Naive B cell (primary cell): ENCODE results near the gene LRRC57. TPM values are rescaled to one million over a fixed set of nuclear protein-coding genes. Genes with fewer than 3 reads are reported as not detected.

ENCODE experiments used
- ATAC-seq, 2 donors: fragments of 150-1000 bp; cut with Tn5 transposase; 2 replicates each; pipeline ENCODE4 v1.10.0; 2021; ENCODE audit warnings: low read depth in 2 of 2, mild to moderate bottlenecking in 2 of 2, moderate library complexity in 2 of 2
- DNase-seq: peaks from one replicate; pipeline ENCODE4 v3.0.0; 2022
- H3K27ac Mint-ChIP-seq, 6 donors: one replicate each; pipeline ENCODE4 v1.8.0; 2020 to 2022; ENCODE audit warnings: mild to moderate bottlenecking in 6 of 6, mixed read lengths in 6 of 6, moderate library complexity in 5 of 6, inconsistent platforms in 2 of 6
- H3K27me3 Mint-ChIP-seq, 3 donors: one replicate each; pipeline ENCODE4 v1.8.0; 2021 to 2022; ENCODE audit warnings: mixed read lengths in 3 of 3, mild to moderate bottlenecking in 1 of 3
- H3K36me3 Mint-ChIP-seq, 2 donors: one replicate each; pipeline ENCODE4 v1.8.0; 2020 to 2022; ENCODE audit warnings: mixed read lengths in 2 of 2, inconsistent platforms in 1 of 2, mild to moderate bottlenecking in 1 of 2
- H3K4me1 Mint-ChIP-seq, 3 donors: one replicate each; pipeline ENCODE4 v1.8.0; 2020 to 2022; ENCODE audit warnings: mixed read lengths in 3 of 3, inconsistent platforms in 1 of 3, mild to moderate bottlenecking in 1 of 3, moderate library complexity in 1 of 3
- H3K4me3 Mint-ChIP-seq, 8 donors: one replicate each; pipeline ENCODE4 v1.8.0; 2020 to 2022; ENCODE audit warnings: mild to moderate bottlenecking in 8 of 8, mixed read lengths in 8 of 8, moderate library complexity in 8 of 8, inconsistent platforms in 2 of 8
- H3K9me3 Mint-ChIP-seq, 7 donors: one replicate each; pipeline ENCODE4 v1.8.0; 2020 to 2022; ENCODE audit warnings: mixed read lengths in 7 of 7, mild to moderate bottlenecking in 5 of 7, inconsistent platforms in 2 of 7, moderate library complexity in 1 of 7
- polyA plus RNA-seq, 6 donors: library from polyadenylated mRNA; unstranded; fragments of 300-500 nt; fragmentation: Illumina TruSeq; gene quantifications; one replicate each; pipeline ENCODE4 v1.2.3, GENCODE V29; 2021; ENCODE audit warnings: low read depth in 6 of 6

Gene LRRC57
- polyA plus RNA-seq, 6 donors from 2014 or later, result 0.06 to 8.1 (median 7.0) TPM

DNA sequence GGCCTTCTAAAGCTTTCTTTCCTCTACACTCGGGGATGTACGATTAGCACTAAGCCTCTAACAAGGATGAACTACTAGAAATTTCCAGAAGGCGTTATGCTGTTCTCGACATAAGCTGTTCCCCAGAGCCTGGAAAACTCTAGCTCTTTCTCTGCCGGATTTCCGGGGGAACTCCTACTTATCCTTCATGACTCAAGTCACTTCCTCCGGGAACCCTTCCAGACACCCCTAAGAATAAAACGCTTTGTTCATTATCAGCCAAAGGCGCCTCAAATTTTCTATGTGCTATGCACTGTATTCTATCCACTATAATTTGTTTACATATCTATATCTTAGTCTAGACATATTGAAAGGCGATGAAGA, 53.6 kb downstream of the LRRC57 start:
- peak overlapping the region; percentile 93 to 100 (median 98) for H3K4me3 Mint-ChIP-seq

DNA sequence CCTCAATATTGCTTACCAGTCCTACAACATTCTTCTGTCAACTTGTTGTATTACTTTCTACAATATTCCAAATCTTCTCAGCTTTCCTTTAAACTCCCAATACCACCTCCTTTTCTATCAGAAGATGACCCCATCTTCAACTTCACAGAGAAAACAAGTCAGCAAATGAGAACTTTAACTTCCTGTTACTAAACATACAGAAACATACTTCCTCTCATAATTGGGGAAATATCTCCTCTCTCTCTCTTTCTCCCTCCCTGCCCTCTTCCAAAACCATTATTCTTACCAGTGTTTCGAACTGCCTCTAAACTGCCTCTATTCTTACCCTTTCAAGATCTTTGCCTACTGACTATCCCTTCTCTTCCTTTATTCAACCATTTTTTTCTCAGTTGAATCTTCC, 54.9 kb downstream of the LRRC57 start:
- DNase-seq, result peak; percentile 11
- Mint-ChIP-seq H3K4me3 (peak overlapping the region; percentile 93 to 100 (median 98)), H3K9me3 (no peaks in the 10 kb centered on the region), H3K27me3 (no peaks in the 10 kb centered on the region), H3K27ac (peak overlapping the region; percentile 34 to 96 (median 93)), H3K4me1 (peaks cover 53 to 90% (median 76%) of the 10 kb centered on the region in 3 donors), H3K36me3 (peaks cover 0 to 8% of the 10 kb centered on the region in 2 donors)
- no peak for ATAC-seq

More for the DNA sequence above, 53.6 kb downstream of the LRRC57 start:
- Mint-ChIP-seq H3K36me3 (peaks cover 0 to 8% of the 10 kb centered on the region in 2 donors), H3K9me3 (no peaks in the 10 kb centered on the region), H3K27ac (peak overlapping the region; percentile 78 to 98 (median 96)), H3K4me1 (peaks cover 53 to 90% (median 85%) of the 10 kb centered on the region in 3 donors), H3K27me3 (no peaks in the 10 kb centered on the region)
- DNase-seq (no peak), ATAC-seq (no peak)

DNA sequence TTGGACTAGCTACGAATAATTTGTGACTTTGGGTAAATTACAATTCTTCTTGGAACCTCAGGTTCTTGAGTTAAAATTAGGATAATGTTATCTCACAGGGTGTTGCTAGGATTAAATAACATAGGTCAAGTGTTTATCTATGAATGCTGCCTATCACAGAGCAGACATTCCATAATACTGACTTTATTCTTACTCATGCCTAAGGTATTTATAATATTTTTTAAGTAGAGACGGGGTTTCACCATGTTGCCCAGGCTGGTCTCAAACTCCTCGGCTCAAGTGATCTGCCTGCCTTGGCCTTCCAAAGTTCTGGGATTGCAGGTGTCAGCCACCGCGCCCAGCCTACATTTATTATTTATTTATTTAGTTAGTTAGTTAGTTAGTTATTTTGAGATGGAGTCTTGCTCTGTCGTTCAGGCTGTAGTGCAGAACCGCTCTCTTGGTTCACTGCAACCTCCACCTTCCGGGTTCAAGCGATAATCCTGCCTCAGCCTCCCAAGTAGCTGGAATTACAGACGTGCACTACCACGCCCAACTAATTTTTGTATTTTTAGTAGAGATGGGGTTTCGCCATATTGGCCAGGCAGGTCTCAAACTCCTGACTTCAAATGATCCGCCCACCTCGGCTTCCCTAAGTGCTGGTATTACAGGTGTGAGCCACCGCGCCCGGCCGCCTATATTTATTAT, 56.9 kb downstream of the LRRC57 start:
- Mint-ChIP-seq H3K4me3 (peak overlapping the region; percentile 93 to 99 (median 96)), H3K27ac (peak overlapping the region; percentile 96 to 99 (median 98)), H3K36me3 (peaks cover 0 to 16% of the 10 kb centered on the region in 2 donors), H3K27me3 (no peaks in the 10 kb centered on the region), H3K4me1 (peaks cover 55 to 83% (median 62%) of the 10 kb centered on the region in 3 donors), H3K9me3 (no peaks in the 10 kb centered on the region)
- DNase-seq (no peak), ATAC-seq (no peak)

DNA sequence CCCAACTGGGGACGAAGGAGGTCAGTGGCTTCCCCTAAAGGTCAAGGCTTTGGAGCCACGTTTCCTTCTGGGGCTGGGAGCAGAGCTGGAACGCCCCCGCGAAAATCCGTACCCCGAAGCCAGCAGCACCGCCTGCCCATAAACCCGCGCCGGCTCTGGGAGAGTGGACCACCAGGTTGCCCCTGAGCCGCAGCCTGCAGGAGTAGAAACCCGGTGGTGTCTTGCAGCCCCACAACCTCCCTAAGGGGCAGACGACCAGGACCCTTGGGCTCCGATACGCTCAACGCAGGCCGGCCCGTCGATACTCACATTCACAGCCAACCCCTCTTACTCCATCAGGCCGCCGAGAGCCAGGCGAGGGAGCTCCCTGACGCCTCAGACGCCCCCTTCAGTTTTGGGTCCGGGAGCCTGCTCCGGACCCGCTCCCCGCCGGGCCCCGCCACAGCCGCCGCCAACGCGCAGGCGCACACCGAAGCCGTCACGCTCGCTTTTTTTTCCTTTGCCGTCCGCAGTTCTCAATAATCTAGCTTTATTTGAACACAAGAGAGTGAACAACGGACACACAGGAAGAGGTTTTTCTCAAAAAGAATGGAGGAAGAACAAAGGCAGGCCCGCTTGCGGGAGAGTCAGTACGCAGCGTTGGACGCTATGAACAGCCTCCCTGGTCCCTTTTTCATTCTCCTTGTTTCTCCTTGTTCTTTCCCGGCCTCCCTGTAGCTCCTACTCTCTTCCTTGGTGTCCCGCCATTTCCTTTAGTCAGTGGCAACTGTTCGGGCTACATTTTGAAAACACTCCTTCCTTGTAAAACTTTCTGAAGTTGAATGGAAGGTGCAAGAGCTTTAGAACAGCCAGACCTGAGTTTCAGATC, 57.7 kb downstream of the LRRC57 start, which contains the start of gene ZNF106:
ZNF106 (minus strand) TSS at position 471 of the 868 bp plus-strand sequence. CDS start 18,852 bp downstream, outside the sequence.
- H3K36me3 Mint-ChIP-seq, result peaks cover 0 to 15% of the 10 kb centered on the region in 2 donors
- H3K4me1 Mint-ChIP-seq, result peaks cover 48 to 77% (median 57%) of the 10 kb centered on the region in 3 donors
- peak within 1 kb of the TSS; percentile 96 to 99 (median 98) for H3K27ac Mint-ChIP-seq
- no peaks in the 10 kb centered on the region for H3K27me3 Mint-ChIP-seq
- H3K4me3 Mint-ChIP-seq, result peak within 1 kb of the TSS; percentile 93 to 99 (median 96)
- ATAC-seq (peak; percentile 58 to 65), DNase-seq (peak; percentile 93)
- no peaks in the 10 kb centered on the region for H3K9me3 Mint-ChIP-seq

DNA sequence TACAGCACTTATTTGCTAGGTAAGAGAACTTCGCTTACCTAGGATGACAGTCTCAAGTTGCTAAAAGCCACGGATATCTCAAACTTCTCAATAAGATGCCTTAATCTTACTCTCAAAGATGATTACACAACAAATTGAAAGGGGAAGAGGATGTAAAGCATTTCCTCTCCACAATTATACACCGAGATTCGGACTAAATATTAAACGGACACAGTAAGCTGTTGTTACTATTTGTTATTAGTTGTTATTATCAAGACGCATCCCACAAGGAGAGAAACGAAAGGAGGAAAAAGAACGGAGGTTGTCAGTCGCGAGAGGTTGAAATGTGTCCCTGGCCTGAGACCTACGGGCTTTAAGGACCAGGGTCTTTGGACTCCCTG, 58.3 kb downstream of the LRRC57 start:
- H3K4me1 Mint-ChIP-seq, result peaks cover 41 to 73% (median 54%) of the 10 kb centered on the region in 3 donors
- no peaks in the 10 kb centered on the region for H3K9me3 Mint-ChIP-seq
- DNase-seq (no peak), ATAC-seq (peak; percentile 9 to 28)
- H3K36me3 Mint-ChIP-seq, result peaks cover 0 to 9% of the 10 kb centered on the region in 2 donors
- peak overlapping the region; percentile 93 to 99 (median 96) for H3K4me3 Mint-ChIP-seq
- H3K27me3 Mint-ChIP-seq, result no peaks in the 10 kb centered on the region
- H3K27ac Mint-ChIP-seq, result peak overlapping the region; percentile 96 to 99 (median 98)

Other genes with a start within 250 kb of the LRRC57 start
- 1 to 10 TPM in 4 of 6 donors, under 1 TPM in 1, not detected in 1; 0.29 to 5.7 (median 1.6) TPM for gene CAPN3, start 189.3 kb downstream of the LRRC57 start, polyA plus RNA-seq
- 10 to 100 TPM; 24.1 to 87.1 (median 52.0) TPM for gene ZNF106, start 57.7 kb downstream of the LRRC57 start, polyA plus RNA-seq
- 100 to 1,000 TPM; 156 to 209 (median 175) TPM for gene SNAP23, start 53.2 kb downstream of the LRRC57 start, polyA plus RNA-seq
- 10 to 100 TPM; 13.1 to 32.8 (median 22.3) TPM for gene HAUS2, start within 50 bp of the LRRC57 start, polyA plus RNA-seq
- gene STARD9, start 26.8 kb upstream of the LRRC57 start, polyA plus RNA-seq, result 1 to 10 TPM in 3 of 6 donors, under 1 TPM in 3; 0.28 to 1.9 (median 0.91) TPM
- gene CDAN1, start 188.3 kb upstream of the LRRC57 start, polyA plus RNA-seq, result 10 to 100 TPM in 1 of 6 donors, 1 to 10 TPM in 5; 4.2 to 11.0 (median 6.2) TPM